ENCODE data around the gene KCNH2. TPM values are rescaled to one million over a fixed set of nuclear protein-coding genes. Genes with fewer than 3 reads are reported as not detected.

Gene KCNH2
- polyA plus RNA-seq, 3 donors: not detected

DNA sequence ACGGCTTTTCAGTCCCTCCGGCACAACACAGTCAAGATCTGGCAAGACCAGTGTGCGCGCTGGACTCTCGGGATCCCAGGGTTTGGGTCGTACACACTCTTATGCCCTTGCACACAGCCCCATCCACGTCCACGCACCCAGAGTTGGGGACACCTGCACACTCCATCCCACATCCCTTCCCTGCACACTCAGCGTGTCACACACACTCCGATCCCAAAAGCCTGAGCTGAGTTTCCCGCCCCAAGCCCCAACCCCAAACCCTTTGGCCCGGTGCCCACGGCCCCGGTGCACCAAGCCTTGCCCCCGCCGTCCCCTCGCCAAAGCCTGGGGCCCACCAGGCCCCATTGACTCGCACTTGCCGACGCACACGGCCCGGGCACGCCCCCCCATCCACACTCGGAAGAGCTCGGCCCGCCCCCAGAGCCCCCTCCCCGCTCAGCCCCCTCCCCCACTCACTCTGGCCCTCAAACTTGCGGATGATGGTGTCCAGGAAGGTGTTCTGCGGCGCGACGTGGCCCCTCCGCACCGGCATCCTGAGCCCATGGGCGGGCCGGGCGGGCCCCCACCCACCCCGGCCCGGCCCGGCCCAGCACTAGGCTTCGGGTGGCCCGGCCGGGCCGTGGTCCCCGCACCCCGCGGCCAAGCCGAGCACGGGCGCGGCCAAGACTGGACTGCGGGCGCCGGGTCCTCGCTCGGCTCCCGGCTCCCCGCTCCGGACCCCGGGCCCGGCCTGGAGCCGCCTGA, 567 bp downstream of the KCNH2 start:
- peaks cover 0 to 7% of the 10 kb centered on the region in 2 donors for H3K36me3 Mint-ChIP-seq
- TF ChIP-seq, protein P1, sequence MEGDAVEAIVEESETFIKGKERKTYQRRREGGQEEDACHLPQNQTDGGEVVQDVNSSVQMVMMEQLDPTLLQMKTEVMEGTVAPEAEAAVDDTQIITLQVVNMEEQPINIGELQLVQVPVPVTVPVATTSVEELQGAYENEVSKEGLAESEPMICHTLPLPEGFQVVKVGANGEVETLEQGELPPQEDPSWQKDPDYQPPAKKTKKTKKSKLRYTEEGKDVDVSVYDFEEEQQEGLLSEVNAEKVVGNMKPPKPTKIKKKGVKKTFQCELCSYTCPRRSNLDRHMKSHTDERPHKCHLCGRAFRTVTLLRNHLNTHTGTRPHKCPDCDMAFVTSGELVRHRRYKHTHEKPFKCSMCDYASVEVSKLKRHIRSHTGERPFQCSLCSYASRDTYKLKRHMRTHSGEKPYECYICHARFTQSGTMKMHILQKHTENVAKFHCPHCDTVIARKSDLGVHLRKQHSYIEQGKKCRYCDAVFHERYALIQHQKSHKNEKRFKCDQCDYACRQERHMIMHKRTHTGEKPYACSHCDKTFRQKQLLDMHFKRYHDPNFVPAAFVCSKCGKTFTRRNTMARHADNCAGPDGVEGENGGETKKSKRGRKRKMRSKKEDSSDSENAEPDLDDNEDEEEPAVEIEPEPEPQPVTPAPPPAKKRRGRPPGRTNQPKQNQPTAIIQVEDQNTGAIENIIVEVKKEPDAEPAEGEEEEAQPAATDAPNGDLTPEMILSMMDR (IDR thresholded peaks at IDR 0.05): no peak
- intact Hi-C loops (cut with micrococcal nuclease): no loop called here
- Histone ChIP-seq H3K27ac (ENCODE audit: low read depth in 1 of 2, low read length in 2 of 2) (no peak overlapping the region), H4K20me1 (ENCODE audit: insufficient read depth, low read length) (no peaks in the 10 kb centered on the region), H3K36me3 (replicated peaks in 1 of 2; ENCODE audit: control insufficient read depth in 1 of 2, insufficient read depth in 2 of 2, low read length in 2 of 2) (no peaks in the 10 kb centered on the region), H3K27me3 (ENCODE audit: control insufficient read depth in 2 of 2, insufficient read depth in 2 of 2, low read length in 2 of 2) (peaks cover 48 to 83% of the 10 kb centered on the region in 2 donors), H3K4me2 (replicated peaks; ENCODE audit: extremely low read depth, low read length, poor library complexity, severe bottlenecking) (no peak overlapping the region), H3K4me3 (replicated peaks in 1 of 3; ENCODE audit: low read depth in 2 of 3, low read length in 3 of 3) (no peak overlapping the region), H2AFZ (ENCODE audit: insufficient read depth, low read depth, low read length, poor library complexity, severe bottlenecking) (no peak overlapping the region), H3K9me3 (replicated peaks in 1 of 2; ENCODE audit: control insufficient read depth in 1 of 2, insufficient read depth in 1 of 2, low read length in 2 of 2) (peaks cover 0 to 31% of the 10 kb centered on the region in 2 donors), H3K79me2 (ENCODE audit: insufficient read depth, low read length) (no peaks in the 10 kb centered on the region), H3K4me1 (ENCODE audit: control insufficient read depth in 1 of 2, insufficient read depth in 2 of 2, low read length in 2 of 2) (peaks cover 3 to 7% of the 10 kb centered on the region in 2 donors), H3K9ac (ENCODE audit: insufficient read depth, low read length, poor library complexity, severe bottlenecking) (no peak overlapping the region)
- peaks cover 79 to 94% (median 86%) of the 10 kb centered on the region in 3 donors for H3K27me3 Mint-ChIP-seq (ENCODE audit: low read depth in 3 of 3)
- H3K27ac Mint-ChIP-seq: no peak overlapping the region
- H3K4me3 Mint-ChIP-seq: peak overlapping the region in 1 of 2 donors; percentile 85
- H3K9me3 Mint-ChIP-seq: peaks cover 0 to 23% (median 8%) of the 10 kb centered on the region in 7 donors
- WGBS (ENCODE audit: insufficient coverage): 5% methylated on average over 52 of the region's 62 CpGs
- DNase-seq: no peak
- H3K4me1 Mint-ChIP-seq: peaks cover 18% of the 10 kb centered on the region

DNA sequence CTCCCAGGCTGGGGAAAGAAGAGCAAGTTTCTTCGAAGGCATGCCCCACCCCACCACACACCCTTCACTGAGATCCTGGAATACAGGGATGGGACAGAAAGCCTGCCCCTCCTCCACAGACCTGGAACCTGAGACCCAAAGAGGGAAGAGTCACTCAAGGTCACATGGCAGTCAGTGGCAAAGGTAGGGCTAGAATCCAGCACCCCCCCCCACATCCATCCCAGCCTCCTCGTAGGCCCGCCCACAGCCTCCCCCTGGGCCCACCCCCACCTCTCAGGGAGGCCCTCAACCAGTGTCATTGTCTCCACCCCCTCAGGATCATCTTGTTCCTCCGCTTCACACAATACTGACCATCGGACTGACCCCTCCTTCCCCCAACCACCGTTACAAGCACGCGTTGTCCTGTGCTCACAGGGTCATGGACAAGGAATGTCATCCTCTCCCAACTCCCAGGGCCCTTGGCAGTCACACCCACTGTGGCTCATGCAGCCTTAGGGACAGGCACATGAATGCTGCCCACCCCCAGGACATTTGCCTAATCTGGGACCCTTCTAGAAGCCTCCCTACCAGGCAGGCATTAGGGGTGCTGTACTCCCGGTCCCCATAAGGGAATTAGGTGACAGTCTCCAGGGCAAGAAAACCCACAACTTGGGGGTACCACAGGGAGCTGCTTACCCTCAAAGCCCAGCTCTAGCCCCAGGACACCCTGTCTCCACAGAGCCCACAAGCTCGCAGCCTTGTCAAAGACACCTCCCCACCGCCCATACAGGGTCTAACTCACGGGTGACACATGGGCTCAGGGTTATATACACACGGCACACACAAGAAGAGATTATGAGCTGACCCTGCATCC, 1.4 kb downstream of the KCNH2 start:
- H3K36me3 Mint-ChIP-seq: peaks cover 0 to 7% of the 10 kb centered on the region in 2 donors
- WGBS (ENCODE audit: insufficient coverage): 27% methylated on average over 9 of the region's 13 CpGs
- TF ChIP-seq, protein P1 (IDR thresholded peaks at IDR 0.05): no peak
- no peak overlapping the region for H3K4me3 ChIP-seq (replicated peaks in 1 of 3; ENCODE audit: low read depth in 2 of 3, low read length in 3 of 3)
- intact Hi-C loops (cut with micrococcal nuclease): no loop called here
- H3K4me1 ChIP-seq (ENCODE audit: control insufficient read depth in 1 of 2, insufficient read depth in 2 of 2, low read length in 2 of 2): peaks cover 3 to 7% of the 10 kb centered on the region in 2 donors
- no peaks in the 10 kb centered on the region for H4K20me1 ChIP-seq (ENCODE audit: insufficient read depth, low read length)
- H3K27me3 ChIP-seq (ENCODE audit: control insufficient read depth in 2 of 2, insufficient read depth in 2 of 2, low read length in 2 of 2): peaks cover 44 to 79% of the 10 kb centered on the region in 2 donors
- peaks cover 79 to 89% (median 80%) of the 10 kb centered on the region in 3 donors for H3K27me3 Mint-ChIP-seq (ENCODE audit: low read depth in 3 of 3)
- peaks cover 18% of the 10 kb centered on the region for H3K4me1 Mint-ChIP-seq
- H3K4me2 ChIP-seq (replicated peaks; ENCODE audit: extremely low read depth, low read length, poor library complexity, severe bottlenecking): no peak overlapping the region
- peaks cover 0 to 23% (median 8%) of the 10 kb centered on the region in 7 donors for H3K9me3 Mint-ChIP-seq
- H3K9ac ChIP-seq (ENCODE audit: insufficient read depth, low read length, poor library complexity, severe bottlenecking): no peak overlapping the region
- H3K27ac ChIP-seq (ENCODE audit: low read depth in 1 of 2, low read length in 2 of 2): no peak overlapping the region
- H3K36me3 ChIP-seq (replicated peaks in 1 of 2; ENCODE audit: control insufficient read depth in 1 of 2, insufficient read depth in 2 of 2, low read length in 2 of 2): no peaks in the 10 kb centered on the region
- H3K4me3 Mint-ChIP-seq: peak overlapping the region in 1 of 2 donors; percentile 85
- H2AFZ ChIP-seq (ENCODE audit: insufficient read depth, low read depth, low read length, poor library complexity, severe bottlenecking): no peak overlapping the region
- H3K79me2 ChIP-seq (ENCODE audit: insufficient read depth, low read length): no peaks in the 10 kb centered on the region
- peaks cover 0 to 31% of the 10 kb centered on the region in 2 donors for H3K9me3 ChIP-seq (replicated peaks in 1 of 2; ENCODE audit: control insufficient read depth in 1 of 2, insufficient read depth in 1 of 2, low read length in 2 of 2)
- H3K27ac Mint-ChIP-seq: no peak overlapping the region
- no peak for DNase-seq
